WTC11 (cell line): Measurements from ENCODE around the gene KCNIP3. TPM values are rescaled to one million over a fixed set of nuclear protein-coding genes. Genes with fewer than 3 reads are reported as not detected.
"Not testable (repeated sequence)": the region's sequence is repeated elsewhere in the genome, so short reads cannot be mapped to it uniquely, and the experiment has no call there.

Source experiments
- ATAC-seq: fragments of 200-7000 bp; cut with Tn5 transposase; 2 replicates; pipeline ENCODE4 v1.10.0; 2021; ENCODE audit warnings: mild to moderate bottlenecking, moderate library complexity
- CTCF ChIA-PET: fragments of 300-600 bp; sonication (Branson Sonifier 250); formaldehyde crosslinking; loops from one replicate; lab custom pipeline; 2021; ENCODE audit warnings: antibody characterized with exemption; lab: Charles Lee
- POLR2A ChIA-PET: fragments of 350-600 bp; sonication (Branson Sonifier 250); formaldehyde crosslinking; loops from one replicate; lab custom pipeline; 2021; ENCODE audit warnings: antibody characterized with exemption; lab: Charles Lee
- DNase-seq: peaks from one replicate; pipeline ENCODE4 v3.0.0; 2021; ENCODE audit warnings: low spot score
- H3K27ac Mint-ChIP-seq: 2 replicates; pipeline ENCODE4 v1.8.0; 2021; ENCODE audit warnings: mixed read lengths
- H3K27me3 Mint-ChIP-seq: 2 replicates; pipeline ENCODE4 v1.8.0; 2021; ENCODE audit warnings: low read depth, mild to moderate bottlenecking, moderate library complexity, mixed read lengths
- H3K36me3 Mint-ChIP-seq: 2 replicates; pipeline ENCODE4 v1.8.0; 2021; ENCODE audit warnings: mixed read lengths
- H3K4me1 Mint-ChIP-seq: 2 replicates; pipeline ENCODE4 v1.8.0; 2022; ENCODE audit warnings: mixed read lengths
- H3K4me3 Mint-ChIP-seq: 2 replicates; pipeline ENCODE4 v1.8.0; 2021; ENCODE audit warnings: mild to moderate bottlenecking, moderate library complexity, mixed read lengths
- H3K9me3 Mint-ChIP-seq: 2 replicates; pipeline ENCODE4 v1.8.0; 2021; ENCODE audit warnings: mixed read lengths
- E2F1 ChIP-seq: sonication (generic); formaldehyde crosslinking; IDR thresholded peaks from 2 replicates; pipeline ENCODE4 v1.8.0; 2022; ENCODE audit warnings: mild to moderate bottlenecking, missing genetic modification reagents
- E2F4 ChIP-seq: sonication (generic); formaldehyde crosslinking; IDR thresholded peaks from 2 replicates; pipeline ENCODE4 v1.8.1; 2022; ENCODE audit warnings: low read depth, mild to moderate bottlenecking, moderate library complexity, missing genetic modification reagents, borderline replicate concordance
- ESRRA ChIP-seq: sonication (generic); formaldehyde crosslinking; IDR thresholded peaks from 2 replicates; pipeline ENCODE4 v1.8.1; 2022; ENCODE audit warnings: mild to moderate bottlenecking, missing genetic modification reagents, borderline replicate concordance
- ETV6 ChIP-seq: sonication (generic); formaldehyde crosslinking; IDR thresholded peaks from 2 replicates; pipeline ENCODE4 v1.8.1; 2022; ENCODE audit warnings: mild to moderate bottlenecking, missing genetic modification reagents
- GRHL2 ChIP-seq: fragments of 250-450 bp; sonication (Bioruptor Pico); IDR thresholded peaks from 2 replicates; pipeline ENCODE4 v1.8.0; 2022; ENCODE audit warnings: mild to moderate bottlenecking, moderate library complexity; ENCODE audit not compliant: insufficient replicate concordance, severe bottlenecking
- MYBL2 ChIP-seq: sonication (generic); formaldehyde crosslinking; IDR thresholded peaks from 2 replicates; pipeline ENCODE4 v1.8.1; 2023; ENCODE audit warnings: mild to moderate bottlenecking, moderate library complexity, missing genetic modification reagents
- PREB ChIP-seq: sonication (generic); formaldehyde crosslinking; IDR thresholded peaks from 2 replicates; pipeline ENCODE4 v1.8.1; 2022; ENCODE audit warnings: mild to moderate bottlenecking, missing genetic modification reagents, moderate library complexity, borderline replicate concordance
- STAT6 ChIP-seq: sonication (generic); formaldehyde crosslinking; conservative IDR thresholded peaks from 2 replicates; pipeline ENCODE4 v1.8.1; 2023; ENCODE audit warnings: mild to moderate bottlenecking, low read depth, missing genetic modification reagents, moderate library complexity
- ZNF263 ChIP-seq: sonication (generic); formaldehyde crosslinking; IDR thresholded peaks from 2 replicates; pipeline ENCODE4 v1.8.1; 2022; ENCODE audit warnings: low read depth, mild to moderate bottlenecking, moderate library complexity, missing genetic modification reagents
- ZNF281 ChIP-seq: sonication (generic); formaldehyde crosslinking; IDR thresholded peaks from 2 replicates; pipeline ENCODE4 v1.8.0; 2023; ENCODE audit warnings: mild to moderate bottlenecking, missing genetic modification reagents
- ZNF512 ChIP-seq: sonication (generic); formaldehyde crosslinking; IDR thresholded peaks from 2 replicates; pipeline ENCODE4 v1.8.1; 2022; ENCODE audit warnings: missing genetic modification reagents, borderline replicate concordance
- total RNA-seq: library from RNA; stranded (reverse); gene quantifications from 3 replicates; pipeline ENCODE4 v1.2.3, GENCODE V29; 2021

KCNIP3 gene
- total RNA-seq, 1 experiment from 2014 or later: 2.1 TPM

GRCh38 chr2:95269745-95270144 lies 27.4 kb upstream of the KCNIP3 start:
- POLR2A ChIA-PET: not testable (repeated sequence)

GRCh38 chr2:95270541-95271081 lies 26.5 kb upstream of the KCNIP3 start:
- peak; percentile 2 for DNase-seq
- TF ChIP-seq GRHL2 (CRISPR knock-in tag): no peak
- TF ChIP-seq ETV6 (CRISPR knock-in tag): no peak
- CTCF ChIA-PET: interaction anchor here (0.9 kb wide), 1 partner anchor 39 kb away, joined by 4 read pairs; no protein-coding TSS in a partner anchor
- POLR2A ChIA-PET: no interaction called here
- no peak overlapping the region for H3K27ac Mint-ChIP-seq
- H3K4me1 Mint-ChIP-seq: peaks cover 20% of the 10 kb centered on the region
- H3K4me3 Mint-ChIP-seq: no peak overlapping the region
- no peaks in the 10 kb centered on the region for H3K27me3 Mint-ChIP-seq
- no peaks in the 10 kb centered on the region for H3K9me3 Mint-ChIP-seq
- no peak for ATAC-seq
- H3K36me3 Mint-ChIP-seq: no peaks in the 10 kb centered on the region

More at GRCh38 chr2:95269745-95270144, 27.4 kb upstream of the KCNIP3 start:
- H3K36me3 Mint-ChIP-seq, ATAC-seq, CTCF ChIA-PET, DNase-seq, H3K4me3 Mint-ChIP-seq, H3K9me3 Mint-ChIP-seq, H3K27ac Mint-ChIP-seq, H3K27me3 Mint-ChIP-seq: not testable (repeated sequence)
- H3K4me1 Mint-ChIP-seq: peaks cover 14% of the 10 kb centered on the region

GRCh38 chr2:95271381-95271971 lies 25.7 kb upstream of the KCNIP3 start:
- DNase-seq: peak; percentile 4
- ChIA-PET POLR2A (no interaction called here), CTCF (interaction anchor here (0.9 kb wide), 1 partner anchor 40 kb away, joined by 4 read pairs; no protein-coding TSS in a partner anchor)
- TF ChIP-seq ZNF512 (CRISPR knock-in tag) (no peak), E2F4 (CRISPR knock-in tag) (no peak), E2F1 (CRISPR knock-in tag) (no peak), ZNF281 (no peak), ESRRA (CRISPR knock-in tag) (no peak), PREB (CRISPR knock-in tag) (no peak), STAT6 (CRISPR knock-in tag) (no peak), ZNF263 (CRISPR knock-in tag) (no peak), MYBL2 (no peak)
- Mint-ChIP-seq H3K4me3 (no peak overlapping the region), H3K4me1 (peaks cover 25% of the 10 kb centered on the region), H3K9me3 (no peaks in the 10 kb centered on the region), H3K27me3 (no peaks in the 10 kb centered on the region), H3K27ac (no peak overlapping the region), H3K36me3 (no peaks in the 10 kb centered on the region)
- no peak for ATAC-seq
